Endothelial cell (in vitro differentiated cells): Measurements from ENCODE around the gene KL. TPM values are rescaled to one million over a fixed set of nuclear protein-coding genes. Genes with fewer than 3 reads are reported as not detected.

ENCODE experiments used
- DNase-seq: peaks from one replicate; pipeline ENCODE4 v3.0.0; 2021; ENCODE audit warnings: low spot score
- H3K27ac Mint-ChIP-seq: one replicate; pipeline ENCODE4 v1.8.0; 2021; ENCODE audit warnings: mixed read lengths, inconsistent platforms; ENCODE audit not compliant: unreplicated experiment
- H3K27me3 Mint-ChIP-seq: one replicate; pipeline ENCODE4 v1.8.0; 2021; ENCODE audit warnings: mild to moderate bottlenecking, moderate library complexity, mixed read lengths, inconsistent platforms; ENCODE audit not compliant: unreplicated experiment
- H3K36me3 Mint-ChIP-seq: one replicate; pipeline ENCODE4 v1.8.0; 2021; ENCODE audit warnings: mild to moderate bottlenecking, low read depth, mixed read lengths, inconsistent platforms; ENCODE audit not compliant: unreplicated experiment
- H3K4me1 Mint-ChIP-seq: one replicate; pipeline ENCODE4 v1.8.0; 2021; ENCODE audit warnings: mild to moderate bottlenecking, mixed read lengths, inconsistent platforms; ENCODE audit not compliant: unreplicated experiment
- H3K4me3 Mint-ChIP-seq: one replicate; pipeline ENCODE4 v1.8.0; 2021; ENCODE audit warnings: mild to moderate bottlenecking, mixed read lengths, inconsistent platforms; ENCODE audit not compliant: unreplicated experiment
- H3K9me3 Mint-ChIP-seq: one replicate; pipeline ENCODE4 v1.8.0; 2021; ENCODE audit warnings: mixed read lengths, inconsistent platforms; ENCODE audit not compliant: unreplicated experiment
- CTCF ChIP-seq: fragments of 200-600 bp; sonication (generic); IDR thresholded peaks from one replicate; pipeline ENCODE4 v1.5.0; 2021; ENCODE audit warnings: antibody characterized with exemption; ENCODE audit not compliant: unreplicated experiment
- total RNA-seq: library from RNA; stranded (reverse); fragmentation: NEBNext Ultra II Directional; extraction: Animal tissue kit (Norgen Biotek cat#: 25700); gene quantifications from one replicate; pipeline ENCODE4 v1.2.1, GENCODE V29; 2021; ENCODE audit not compliant: unreplicated experiment

The KL gene
- total RNA-seq, 1 donor from 2014 or later, result 29.6 TPM

- Mint-ChIP-seq H3K4me1 (no peaks in the 10 kb centered on the region), H3K36me3 (peaks cover 53% of the 10 kb centered on the region), H3K27me3 (peaks cover 4% of the 10 kb centered on the region), H3K4me3 (peak overlapping the region; percentile 81), H3K27ac (no peak overlapping the region), H3K9me3 (no peaks in the 10 kb centered on the region)
- TF ChIP-seq CTCF, result no peak
- DNase-seq, result no peak
Observed at GRCh38 chr13:33105387-33106005, 89.3 kb downstream of the KL start.

- Mint-ChIP-seq H3K36me3 (peaks cover 63% of the 10 kb centered on the region), H3K27ac (no peak overlapping the region), H3K4me3 (peak overlapping the region; percentile 21), H3K4me1 (peaks cover 2% of the 10 kb centered on the region), H3K27me3 (peaks cover 4% of the 10 kb centered on the region), H3K9me3 (no peaks in the 10 kb centered on the region)
- TF ChIP-seq CTCF, result no peak
- no peak for DNase-seq
Observed at GRCh38 chr13:33106656-33107360, 90.6 kb downstream of the KL start.

GRCh38 chr13:33107361-33107760 lies 91.1 kb downstream of the KL start:
- no peak overlapping the region for H3K4me3 Mint-ChIP-seq

GRCh38 chr13:33108620-33109019 lies 92.4 kb downstream of the KL start:
- no peak for DNase-seq
- Mint-ChIP-seq H3K4me1 (peaks cover 2% of the 10 kb centered on the region), H3K4me3 (no peak overlapping the region), H3K27ac (no peak overlapping the region), H3K36me3 (peaks cover 68% of the 10 kb centered on the region), H3K9me3 (no peaks in the 10 kb centered on the region), H3K27me3 (peaks cover 7% of the 10 kb centered on the region)
- no peak for TF ChIP-seq CTCF

More at GRCh38 chr13:33107361-33107760, 91.1 kb downstream of the KL start:
- TF ChIP-seq CTCF, result no peak
- Mint-ChIP-seq H3K27me3 (peaks cover 4% of the 10 kb centered on the region), H3K36me3 (peaks cover 68% of the 10 kb centered on the region), H3K27ac (no peak overlapping the region), H3K9me3 (no peaks in the 10 kb centered on the region), H3K4me1 (peaks cover 2% of the 10 kb centered on the region)
- DNase-seq, result no peak

GRCh38 chr13:33109271-33109697 lies 93.1 kb downstream of the KL start:
- H3K36me3 Mint-ChIP-seq, result peaks cover 68% of the 10 kb centered on the region
- peaks cover 7% of the 10 kb centered on the region for H3K27me3 Mint-ChIP-seq
- H3K27ac Mint-ChIP-seq, result no peak overlapping the region

More at GRCh38 chr13:33109271-33109697, 93.1 kb downstream of the KL start:
- Mint-ChIP-seq H3K9me3 (no peaks in the 10 kb centered on the region), H3K4me1 (peaks cover 2% of the 10 kb centered on the region), H3K4me3 (no peak overlapping the region)
- no peak for DNase-seq
- no peak for TF ChIP-seq CTCF
